Measurements from ENCODE around the gene GSTM4.
"Not testable (repeated sequence)": the region's sequence is repeated elsewhere in the genome, so short reads cannot be mapped to it uniquely, and the experiment has no call there.

- TF ChIP-seq, protein P1, sequence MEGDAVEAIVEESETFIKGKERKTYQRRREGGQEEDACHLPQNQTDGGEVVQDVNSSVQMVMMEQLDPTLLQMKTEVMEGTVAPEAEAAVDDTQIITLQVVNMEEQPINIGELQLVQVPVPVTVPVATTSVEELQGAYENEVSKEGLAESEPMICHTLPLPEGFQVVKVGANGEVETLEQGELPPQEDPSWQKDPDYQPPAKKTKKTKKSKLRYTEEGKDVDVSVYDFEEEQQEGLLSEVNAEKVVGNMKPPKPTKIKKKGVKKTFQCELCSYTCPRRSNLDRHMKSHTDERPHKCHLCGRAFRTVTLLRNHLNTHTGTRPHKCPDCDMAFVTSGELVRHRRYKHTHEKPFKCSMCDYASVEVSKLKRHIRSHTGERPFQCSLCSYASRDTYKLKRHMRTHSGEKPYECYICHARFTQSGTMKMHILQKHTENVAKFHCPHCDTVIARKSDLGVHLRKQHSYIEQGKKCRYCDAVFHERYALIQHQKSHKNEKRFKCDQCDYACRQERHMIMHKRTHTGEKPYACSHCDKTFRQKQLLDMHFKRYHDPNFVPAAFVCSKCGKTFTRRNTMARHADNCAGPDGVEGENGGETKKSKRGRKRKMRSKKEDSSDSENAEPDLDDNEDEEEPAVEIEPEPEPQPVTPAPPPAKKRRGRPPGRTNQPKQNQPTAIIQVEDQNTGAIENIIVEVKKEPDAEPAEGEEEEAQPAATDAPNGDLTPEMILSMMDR (IDR thresholded peaks at IDR 0.05 in 8 of 11, conservative IDR thresholded peaks at IDR 0.05 in 3 of 11) = not testable (repeated sequence)
- not testable (repeated sequence) for TF ChIP-seq POLR2A (IDR thresholded peaks at IDR 0.05)
Observed at GRCh38 chr1:109676683-109677381, 20.9 kb downstream of the GSTM4 start.

Measured in spleen (tissue), 7 donors.